NCI-H774 (cell line): ENCODE data around the gene TRRAP.
A peak's percentile ranks its signal among the peaks of the same experiment; 100 is the strongest.
"Not testable (repeated sequence)": the region's sequence is repeated elsewhere in the genome, so short reads cannot be mapped to it uniquely, and the experiment has no call there.

Source experiments
- DNase-seq: peaks from one replicate; lab custom pipeline; 2025; lab: John Stamatoyannopoulos, UW

TRRAP gene

DNA sequence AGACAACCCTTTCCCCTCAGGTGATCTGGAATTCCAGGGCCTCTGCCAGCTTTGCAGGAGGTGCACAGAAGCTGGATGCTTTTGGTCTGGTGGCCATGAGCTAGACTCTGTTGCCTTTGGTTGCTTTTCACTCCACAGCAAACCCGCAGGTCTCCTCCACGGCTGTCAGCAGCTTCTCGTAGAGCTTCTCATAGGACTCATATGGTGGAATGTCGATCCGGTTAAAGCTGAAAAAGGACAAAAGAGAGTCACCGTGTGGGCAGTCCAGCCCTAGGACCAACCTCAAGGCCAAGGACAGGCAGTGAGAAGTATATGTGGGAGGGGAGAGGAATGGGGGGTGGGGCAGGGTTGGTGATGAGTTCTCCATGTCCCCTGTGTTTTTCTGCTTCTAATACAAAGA, 152.1 kb downstream of the TRRAP start:
- DNase-seq: no peak

GRCh38 chr7:99030951-99031350, 152.6 kb downstream of the TRRAP start:
- DNase-seq: no peak

GRCh38 chr7:99031496-99031895, 153.2 kb downstream of the TRRAP start:
- no peak for DNase-seq

GRCh38 chr7:99032928-99033327, 154.6 kb downstream of the TRRAP start:
- DNase-seq: no peak

- no peak for DNase-seq
These were observed 155.4 kb downstream of the TRRAP start for GRCh38 chr7:99033765-99034164.

DNA sequence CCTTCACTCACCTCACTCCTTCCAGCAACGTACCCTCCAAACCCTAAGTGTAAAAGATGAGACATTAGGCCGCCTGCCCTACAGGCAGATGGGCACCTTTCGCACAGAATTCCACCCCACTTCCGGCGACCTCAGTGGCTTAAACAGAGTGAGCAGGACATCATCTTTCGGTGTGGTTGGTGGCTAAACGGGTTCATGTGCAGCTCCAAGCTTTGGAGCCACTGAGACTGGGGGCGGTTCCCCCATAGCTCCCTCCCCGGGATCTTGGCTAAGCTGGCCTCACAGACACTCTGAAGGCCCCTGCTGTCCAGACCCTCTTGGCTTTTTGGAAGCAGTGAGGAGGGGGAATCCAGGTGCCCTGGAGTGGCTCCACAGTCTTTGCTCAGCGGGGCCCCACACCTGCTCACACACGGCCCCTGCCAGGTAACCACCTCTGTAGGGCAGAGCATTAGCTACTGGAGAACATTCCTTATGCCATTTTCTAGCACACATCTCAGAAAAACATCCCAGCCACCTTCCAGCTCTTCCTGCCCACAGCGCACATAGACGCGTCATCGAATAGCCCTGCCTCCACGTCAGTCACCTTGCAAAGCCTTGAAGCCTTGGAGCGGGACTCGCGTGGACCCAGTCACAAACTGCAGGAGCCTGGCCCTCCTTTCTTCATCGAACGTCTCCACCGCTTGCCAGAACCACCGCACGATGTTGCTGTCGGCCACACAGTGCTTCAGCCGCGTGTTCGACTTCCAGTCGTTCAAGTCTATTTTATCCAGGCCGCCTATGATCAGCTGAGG, 156.8 kb downstream of the TRRAP start:
- no peak for DNase-seq

GRCh38 chr7:99035723-99036545, 157.6 kb downstream of the TRRAP start:
- DNase-seq: no peak

DNA sequence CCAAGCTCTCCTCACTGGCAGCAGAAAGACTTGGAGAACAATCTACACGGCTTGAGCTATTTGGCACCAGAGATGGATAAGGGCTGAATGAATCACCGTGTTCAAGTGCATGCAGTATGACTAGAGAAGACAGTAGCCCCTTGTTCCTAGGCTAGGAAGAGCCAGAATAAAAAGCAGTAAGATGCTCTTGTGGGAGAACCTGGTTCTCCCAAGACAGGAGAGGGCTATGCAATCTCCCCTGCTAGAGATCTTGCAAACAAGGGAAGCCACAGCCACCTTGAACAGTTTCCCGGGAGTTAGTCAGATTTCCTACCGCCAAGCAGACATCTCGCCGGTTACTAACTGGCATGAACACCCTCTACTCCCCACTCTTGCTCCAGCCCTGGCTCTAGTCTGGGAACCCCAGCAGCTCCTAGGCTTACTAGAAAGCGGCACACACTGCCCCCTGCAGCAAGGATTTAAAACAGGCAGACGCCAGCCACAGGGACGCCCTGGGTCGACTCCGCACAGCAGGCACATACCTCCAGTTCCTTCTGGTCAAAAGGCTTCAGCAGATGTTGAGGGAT, 158.3 kb downstream of the TRRAP start:
- no peak for DNase-seq

GRCh38 chr7:99037327-99037940, 159.1 kb downstream of the TRRAP start:
- DNase-seq: no peak

DNA sequence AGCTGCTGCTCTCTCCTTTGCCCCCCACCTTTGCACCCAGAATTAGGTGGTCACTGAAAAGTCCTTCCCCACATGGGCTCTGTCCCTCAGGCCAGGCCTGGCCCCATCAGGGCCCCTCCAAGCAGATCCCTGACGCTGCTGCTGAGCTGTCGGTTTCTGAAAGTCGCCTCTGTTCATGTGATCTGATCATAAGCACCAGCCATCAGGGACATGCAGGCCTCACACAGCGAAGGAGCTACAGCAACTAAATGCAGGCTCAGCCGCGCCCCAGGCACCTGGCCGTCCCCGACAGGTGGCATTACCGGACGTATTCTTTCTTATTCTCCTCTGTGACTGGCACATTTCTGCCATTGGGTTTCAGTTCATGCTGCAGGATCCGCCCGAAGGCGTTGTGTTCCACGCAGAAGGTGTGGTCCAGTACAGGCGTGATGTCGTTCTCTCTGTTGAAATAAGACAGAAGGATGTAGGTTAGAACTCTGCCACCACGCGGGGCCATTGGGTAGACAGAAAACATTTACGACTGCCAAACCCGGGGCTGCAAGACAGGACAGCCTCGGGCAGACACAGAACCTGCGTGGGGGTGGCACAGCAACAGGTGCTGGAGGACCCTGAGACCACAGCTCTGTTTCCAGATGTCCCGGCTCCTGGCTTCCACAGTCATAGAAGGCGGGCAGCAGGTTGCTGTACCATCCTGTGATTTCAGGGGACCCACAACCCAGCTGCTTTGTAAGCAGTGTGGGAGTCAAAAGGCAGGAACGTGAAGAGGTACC, 159.9 kb downstream of the TRRAP start:
- DNase-seq: no peak

GRCh38 chr7:99039384-99039891, 161.1 kb downstream of the TRRAP start:
- DNase-seq: no peak

DNA sequence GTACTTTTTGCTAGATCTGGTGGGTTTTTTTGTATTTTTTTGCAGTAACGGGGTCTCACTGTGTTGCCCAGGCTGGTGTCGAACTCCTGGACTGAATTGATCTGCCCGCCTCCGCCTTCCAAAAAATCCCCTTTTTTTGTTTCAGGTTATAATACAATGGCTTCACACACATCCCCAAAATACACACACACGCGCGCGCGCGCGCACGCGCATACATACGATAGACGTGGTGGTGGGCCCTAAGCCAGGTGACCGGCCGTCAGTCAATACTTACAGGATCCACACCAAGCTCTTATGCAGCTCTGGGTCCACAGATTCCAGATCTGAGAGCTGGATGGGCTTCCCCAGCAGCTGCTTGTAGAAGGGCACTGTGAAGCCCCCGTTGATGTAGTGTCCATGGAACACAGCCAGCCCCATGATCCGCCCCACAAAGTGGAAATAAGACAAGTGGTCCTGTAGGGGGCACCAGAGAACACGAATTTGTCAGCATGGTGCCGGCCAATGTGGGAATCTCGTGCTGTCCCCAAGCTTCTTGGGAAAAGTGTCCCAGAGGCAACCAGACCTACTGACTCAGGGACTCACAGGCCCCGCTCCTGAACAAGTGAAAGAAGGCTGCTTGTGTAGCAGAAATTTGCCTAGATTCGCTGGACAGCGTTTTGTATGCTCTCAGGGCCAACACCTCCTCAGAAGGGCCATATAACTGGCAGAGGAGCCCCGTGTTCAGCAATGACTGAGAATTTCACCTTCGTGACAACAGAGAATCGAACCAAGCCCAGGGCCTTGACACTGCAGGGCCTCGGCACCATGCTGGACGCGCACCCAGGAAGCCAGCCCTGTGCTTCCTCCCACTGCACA, 162.0 kb downstream of the TRRAP start:
- peak; percentile 37 for DNase-seq

DNA sequence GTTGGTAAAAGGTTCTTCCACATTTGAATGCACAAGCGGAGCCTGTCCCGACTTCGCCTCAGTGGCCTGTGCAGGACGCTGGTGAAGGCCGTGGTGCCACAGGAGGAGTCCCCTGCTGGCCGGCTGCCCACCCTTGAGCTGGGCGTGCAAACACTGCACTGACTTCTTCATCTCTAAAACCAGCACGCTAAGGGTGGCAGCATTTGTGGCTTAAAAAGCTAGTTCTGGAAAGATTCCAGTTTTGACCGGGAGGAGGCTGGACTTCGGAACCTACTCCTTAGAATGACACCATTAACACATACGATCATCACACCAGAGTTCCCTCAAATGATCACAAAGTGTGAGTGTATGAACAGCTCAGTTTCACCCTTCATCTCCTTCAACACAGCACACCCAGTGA, 163.2 kb downstream of the TRRAP start:
- DNase-seq: no peak

DNA sequence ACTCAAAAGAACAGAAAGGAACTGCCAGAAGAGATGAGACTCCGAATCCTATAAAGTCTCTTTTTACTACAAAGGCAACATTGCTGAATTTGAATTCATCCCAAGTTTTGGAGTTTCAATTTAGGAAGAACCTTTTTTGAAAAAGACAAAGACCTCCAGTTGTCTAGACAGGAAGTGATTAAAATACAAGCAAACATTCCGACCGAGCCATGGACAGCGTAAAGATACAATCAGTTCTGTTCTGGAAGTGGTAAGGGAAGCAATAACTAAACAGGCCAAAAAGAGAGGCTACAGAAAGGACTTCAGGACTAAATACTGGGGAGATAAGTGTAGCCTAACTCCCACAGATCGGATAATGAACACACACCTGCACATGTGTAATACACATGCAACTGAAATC, 164.6 kb downstream of the TRRAP start:
- no peak for DNase-seq

DNA sequence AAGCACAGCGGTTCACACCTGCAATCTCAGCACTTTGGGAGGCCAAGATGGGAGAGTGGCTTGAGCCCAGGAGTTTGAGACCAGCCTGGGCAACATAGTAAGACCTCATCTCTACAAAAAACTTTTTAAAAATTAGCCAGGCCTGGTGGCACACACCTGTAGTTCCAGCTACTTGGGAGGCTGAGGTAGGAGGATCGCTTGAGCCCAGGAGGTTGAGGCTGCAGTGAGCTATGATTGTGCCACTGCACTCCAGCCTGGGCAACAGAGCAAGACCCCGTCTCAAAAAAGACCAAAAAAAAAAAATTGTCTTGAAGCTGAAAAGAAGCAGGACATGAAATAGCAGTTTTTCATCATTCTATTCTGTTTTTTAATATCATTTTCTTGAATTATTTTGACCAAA, 166.5 kb downstream of the TRRAP start:
- not testable (repeated sequence) for DNase-seq

DNA sequence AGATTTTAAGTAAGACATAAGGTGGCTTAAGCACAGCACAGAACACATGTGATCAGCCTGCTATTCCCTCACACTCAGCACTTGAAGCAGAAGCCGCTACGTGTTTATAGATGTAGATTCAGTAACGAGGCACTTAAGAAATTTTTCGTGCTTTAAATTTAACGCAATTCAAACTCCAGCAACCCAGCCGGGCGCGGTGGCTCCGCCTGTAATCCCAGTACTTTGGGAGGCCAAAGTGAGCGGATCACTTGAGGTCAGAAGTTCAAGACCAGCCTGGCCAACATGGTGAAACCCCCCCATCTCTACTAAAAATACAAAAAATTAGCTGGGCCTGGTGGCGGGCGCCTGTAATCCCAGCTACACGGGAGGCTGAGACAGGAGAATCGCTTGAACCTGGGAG, 167.9 kb downstream of the TRRAP start:
- DNase-seq: not testable (repeated sequence)

DNA sequence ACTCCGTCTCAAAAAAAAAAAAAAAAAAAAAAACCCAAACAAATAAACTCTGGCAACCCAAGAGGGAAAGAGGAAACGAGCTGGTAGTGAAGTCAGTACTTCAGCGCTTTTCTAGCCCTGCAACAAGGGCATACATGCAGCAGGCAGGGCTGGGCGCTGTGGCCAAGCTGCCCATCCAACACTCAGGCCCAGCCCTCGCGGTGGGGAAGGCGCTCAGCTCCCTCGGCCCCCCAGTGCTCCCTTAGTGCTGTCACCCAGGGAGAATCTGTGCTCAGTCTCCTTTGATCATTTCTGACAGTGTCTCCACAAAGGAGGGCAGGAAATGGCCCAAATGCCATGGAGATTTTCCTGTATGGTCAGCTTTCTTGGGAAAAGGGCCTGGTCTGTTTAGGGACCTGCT, 168.4 kb downstream of the TRRAP start:
- DNase-seq: no peak

DNA sequence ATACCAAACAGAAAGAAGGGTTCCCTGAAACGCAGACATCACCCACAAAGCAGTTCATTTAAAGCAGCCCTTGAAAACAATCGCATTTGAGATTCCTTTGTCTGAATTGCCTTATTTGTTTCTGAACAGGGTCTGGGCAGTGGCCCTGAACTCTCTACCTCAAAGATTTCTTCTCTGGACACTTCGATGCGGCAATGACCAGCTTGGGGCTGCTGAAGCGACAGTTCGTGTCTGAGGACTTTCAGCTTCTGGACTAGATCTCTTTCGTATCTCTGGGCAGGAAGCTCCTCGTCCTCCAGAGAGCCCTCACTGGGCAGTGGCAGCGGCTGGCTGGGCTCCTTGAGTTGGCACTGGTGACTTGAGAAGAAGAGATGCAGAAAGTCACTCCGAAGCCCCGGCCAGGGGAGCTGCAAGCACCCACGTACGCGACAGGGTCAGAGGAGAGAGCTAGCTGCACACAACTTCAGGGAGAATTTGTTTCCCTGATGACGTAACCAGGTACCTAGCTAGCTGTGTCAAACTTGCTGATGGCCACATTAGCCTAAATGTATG, 169.3 kb downstream of the TRRAP start:
- no peak for DNase-seq

GRCh38 chr7:99050971-99051370, 172.6 kb downstream of the TRRAP start:
- no peak for DNase-seq

- no peak for DNase-seq
These were observed 176.4 kb downstream of the TRRAP start for GRCh38 chr7:99054781-99055180.
